Endothelial cell of umbilical vein (primary cell): ENCODE results near the gene ANO4. TPM values are rescaled to one million over a fixed set of nuclear protein-coding genes. Genes with fewer than 3 reads are reported as not detected.

Experiments used
- BruUV-seq: library from RNA; stranded (reverse); fragments of 400-500 nt; replicated peaks from 2 replicates; lab custom pipeline; 2021; lab: Mats Ljungman, UMichigan
- CTCF ChIA-PET: fragments of 300-600, 350-600 bp; sonication (Branson Sonifier 250); formaldehyde crosslinking; loops from one replicate; lab custom pipeline; 2021; ENCODE audit warnings: antibody characterized with exemption, inconsistent platforms; lab: Charles Lee
- POLR2A ChIA-PET: fragments of 300-600, 350-600 bp; sonication (Branson Sonifier 250); formaldehyde crosslinking; loops from one replicate; lab custom pipeline; 2021; ENCODE audit warnings: antibody characterized with exemption, inconsistent platforms; lab: Charles Lee
- DNase-seq: peaks from one replicate; pipeline ENCODE4 v3.0.0-alpha.2; 2011; ENCODE audit warnings: low read depth, low spot score
- FAIRE-seq: peaks from 2 replicates; lab custom pipeline; 2011; peaks lifted over from hg19 to GRCh38; lab: Jason Lieb, UNC
- H2AFZ ChIP-seq: 2 replicates; pipeline ENCODE4 v1.6.0; 2012; ENCODE audit warnings: low read depth, low read length, control low read depth, inconsistent platforms
- H3K27ac ChIP-seq: 2 replicates; pipeline ENCODE4 v1.5.1; 2011; ENCODE audit warnings: low read depth, mild to moderate bottlenecking, control low read depth, low read length, moderate library complexity; ENCODE audit not compliant: insufficient read depth
- H3K27me3 ChIP-seq, 2 experiments: 2 replicates each; pipeline versions ENCODE4 v1.6.0 to v1.6.1; 2011; ENCODE audit warnings: low read length in 2 of 2, mixed read lengths in 1 of 2; ENCODE audit not compliant: control insufficient read depth in 2 of 2, insufficient read depth in 2 of 2
- H3K36me3 ChIP-seq, 2 experiments: 2 replicates in 1 of 2; 3 replicates in 1 of 2; pipeline ENCODE4 v1.5.1; 2011; ENCODE audit warnings: low read length in 2 of 2, mild to moderate bottlenecking in 1 of 2, moderate library complexity in 1 of 2; ENCODE audit not compliant: control insufficient read depth in 2 of 2, insufficient read depth in 2 of 2; ENCODE audit errors: extremely low read depth in 1 of 2
- H3K4me1 ChIP-seq: 3 replicates; pipeline ENCODE4 v1.5.1; 2011; ENCODE audit warnings: mild to moderate bottlenecking, low read length; ENCODE audit not compliant: control insufficient read depth, insufficient read depth; ENCODE audit errors: extremely low read depth
- H3K4me2 ChIP-seq: 2 replicates; pipeline ENCODE4 v1.6.1; 2011; ENCODE audit warnings: low read length, control low read depth, mixed read lengths; ENCODE audit not compliant: insufficient read depth
- H3K4me3 ChIP-seq, 3 experiments: fragments of 200-600 bp in 1 of 3; sonication (generic), shearing (Covaris generic) in 1 of 3; replicated peaks in 1 of 3; 2 replicates each; pipeline ENCODE4 v1.5.1; 2011 to 2016; ENCODE audit warnings: control low read depth in 3 of 3, low read length in 3 of 3, mild to moderate bottlenecking in 2 of 3, inconsistent platforms in 1 of 3, low read depth in 1 of 3, moderate library complexity in 1 of 3; ENCODE audit not compliant: insufficient read depth in 1 of 3
- H3K79me2 ChIP-seq: 2 replicates; pipeline ENCODE4 v1.6.0; 2012; ENCODE audit warnings: low read length, inconsistent platforms; ENCODE audit not compliant: control insufficient read depth, insufficient read depth
- H3K9ac ChIP-seq: replicated peaks from 2 replicates; pipeline ENCODE3; 2011; ENCODE audit warnings: low read length, control low read depth; ENCODE audit not compliant: insufficient read depth; ENCODE audit errors: extremely low read depth
- H3K9me1 ChIP-seq: replicated peaks from 3 replicates; pipeline ENCODE4 v1.6.0; 2011; ENCODE audit warnings: mild to moderate bottlenecking, low read length; ENCODE audit not compliant: control insufficient read depth, insufficient read depth; ENCODE audit errors: extremely low read depth
- H3K9me3 ChIP-seq: replicated peaks from 2 replicates; pipeline ENCODE4 v1.5.1; 2012; ENCODE audit warnings: low read length, inconsistent platforms; ENCODE audit not compliant: control insufficient read depth, insufficient read depth
- H4K20me1 ChIP-seq: replicated peaks from 2 replicates; pipeline ENCODE3; 2011; ENCODE audit warnings: mild to moderate bottlenecking, low read length; ENCODE audit not compliant: control insufficient read depth, insufficient read depth; ENCODE audit errors: extremely low read depth
- CTCF ChIP-seq, 2 donors: IDR thresholded peaks; 1 replicate in 1 of 2; 2 replicates in 1 of 2; pipeline ENCODE4 v1.5.1; 2011; ENCODE audit warnings: low read length in 2 of 2, mild to moderate bottlenecking in 2 of 2, moderate library complexity in 2 of 2, control low read depth in 1 of 2, inconsistent platforms in 1 of 2, low read depth in 1 of 2; ENCODE audit not compliant: insufficient read depth in 1 of 2; ENCODE audit errors: extremely low read depth in 1 of 2
- EZH2 ChIP-seq: IDR thresholded peaks from 2 replicates; pipeline ENCODE4 v1.6.1; 2012; ENCODE audit warnings: borderline replicate concordance, low read depth, mild to moderate bottlenecking, moderate library complexity, low read length, inconsistent platforms; ENCODE audit not compliant: severe bottlenecking
- FOS ChIP-seq: IDR thresholded peaks from 2 replicates; pipeline ENCODE4 v1.6.1; 2011; ENCODE audit warnings: mild to moderate bottlenecking, low read length, moderate library complexity, borderline replicate concordance; ENCODE audit not compliant: insufficient read depth
- GATA2 ChIP-seq: IDR thresholded peaks from 2 replicates; pipeline ENCODE4 v1.7.0; 2011; ENCODE audit warnings: low read depth, mild to moderate bottlenecking, moderate library complexity, mixed read lengths, low read length; ENCODE audit not compliant: insufficient read length, insufficient read depth
- JUN ChIP-seq: IDR thresholded peaks from 2 replicates; pipeline ENCODE4 v1.6.1; 2011; ENCODE audit warnings: borderline replicate concordance, low read depth; ENCODE audit not compliant: insufficient read length, insufficient read depth
- MAX ChIP-seq: IDR thresholded peaks from 2 replicates; pipeline ENCODE4 v1.6.1; 2011; ENCODE audit not compliant: insufficient read depth, insufficient read length
- MYC ChIP-seq: IDR thresholded peaks from one replicate; pipeline ENCODE4 v1.6.1; 2011; ENCODE audit warnings: mild to moderate bottlenecking, low read depth, low read length
- POLR2A ChIP-seq: IDR thresholded peaks from 2 replicates; pipeline ENCODE4 v1.6.1; 2012; ENCODE audit warnings: low read depth, mild to moderate bottlenecking, control low read depth, low read length
- POLR2AphosphoS5 ChIP-seq: IDR thresholded peaks from 2 replicates; pipeline ENCODE4 v1.6.1; 2012; ENCODE audit warnings: low read depth, mild to moderate bottlenecking, control low read depth, low read length, moderate library complexity; ENCODE audit not compliant: insufficient read depth
- dilution Hi-C: fragments of 300-500 bp; cut with MboI; formaldehyde crosslinking; loops from one replicate; pipeline ENCODE4 v1.15.0; 2019; ENCODE audit warnings: low sequenced_read_pairs; ENCODE audit not compliant: extremely low pct_ligation_motif_present
- intact Hi-C: fragments of 100-400 bp; cut with micrococcal nuclease; formaldehyde crosslinking; loops from one replicate; pipeline ENCODE4 v1.10.0; 2022
- polyA plus RNA-seq, 4 experiments: library from polyadenylated mRNA; depleted of rRNA in 3 of 4; stranded (reverse) in 3 of 4; unstranded in 1 of 4; fragments of >200 nt; gene quantifications; 2 replicates each; pipeline versions ENCODE4 v1.2.1 to v1.2.3, GENCODE V29; 2011 to 2012; ENCODE audit warnings: missing spikeins in 1 of 4
- total RNA-seq: library from RNA; stranded (reverse); gene quantifications from 2 replicates; pipeline ENCODE4 v1.2.3, GENCODE V29; 2021

The ANO4 gene
- total and polyA plus RNA-seq, 2 donors (not counting 3 experiments of a cell fraction or from before 2014, with no cell fraction given), result 0.25 TPM; not detected in 1

GRCh38 chr12:100959481-100959880 is 164.9 kb downstream of the ANO4 start:
- dilution Hi-C loops, result no loop called here
- FAIRE-seq, result no peak

GRCh38 chr12:100962086-100962712 is 167.6 kb downstream of the ANO4 start:
- TF ChIP-seq MAX (no peak), POLR2A (no peak), MYC (no peak), FOS (no peak), JUN (no peak), GATA2 (no peak), CTCF (IDR thresholded peaks at IDR 0.05; ENCODE audit: extremely low read depth in 1 of 2, insufficient read depth in 1 of 2, low read depth in 1 of 2, low read length in 2 of 2) (no peak), EZH2 (no peak)
- CTCF ChIA-PET, result no interaction called here
- no peak overlapping the region for H3K9ac ChIP-seq
- dilution Hi-C loops (no loop called here), intact Hi-C loops (no loop called here)
- BruUV-seq, result no TSS peak
- no peak overlapping the region for H2AFZ ChIP-seq
- H3K27me3 ChIP-seq, result no peaks in the 10 kb centered on the region
- no peaks in the 10 kb centered on the region for H4K20me1 ChIP-seq
- POLR2A ChIA-PET, result no interaction called here
- no peak for FAIRE-seq
- H3K9me1 ChIP-seq, result no peaks in the 10 kb centered on the region
- no peak for DNase-seq
- H3K4me3 ChIP-seq, result no peak overlapping the region
- H3K27ac ChIP-seq, result no peak overlapping the region
- no peaks in the 10 kb centered on the region for H3K79me2 ChIP-seq
- peaks cover 8% of the 10 kb centered on the region for H3K4me1 ChIP-seq
- no peak overlapping the region for H3K4me2 ChIP-seq
- H3K9me3 ChIP-seq, result peaks cover 2% of the 10 kb centered on the region
- no peaks in the 10 kb centered on the region for H3K36me3 ChIP-seq

More at GRCh38 chr12:100959481-100959880, 164.9 kb downstream of the ANO4 start:
- Histone ChIP-seq H3K4me2 (no peak overlapping the region), H3K27me3 (no peaks in the 10 kb centered on the region), H2AFZ (no peak overlapping the region), H3K36me3 (no peaks in the 10 kb centered on the region), H3K9ac (no peak overlapping the region), H3K4me1 (peaks cover 12% of the 10 kb centered on the region), H3K79me2 (no peaks in the 10 kb centered on the region), H3K4me3 (no peak overlapping the region), H4K20me1 (no peaks in the 10 kb centered on the region), H3K9me1 (no peaks in the 10 kb centered on the region), H3K27ac (no peak overlapping the region), H3K9me3 (peaks cover 4% of the 10 kb centered on the region)
- peak; percentile 72 for DNase-seq
- TF ChIP-seq FOS, result peak; percentile 69
- TF ChIP-seq MAX, result no peak
- peak; percentile 45 for TF ChIP-seq JUN
- TF ChIP-seq POLR2AphosphoS5, result no peak
- peak; percentile 57 for TF ChIP-seq GATA2
- intact Hi-C loops, result no loop called here
- ChIA-PET POLR2A (no interaction called here), CTCF (no interaction called here)
- no TSS peak for BruUV-seq
